Measurements from ENCODE around the gene HOXC13.

Gene HOXC13, protein sequence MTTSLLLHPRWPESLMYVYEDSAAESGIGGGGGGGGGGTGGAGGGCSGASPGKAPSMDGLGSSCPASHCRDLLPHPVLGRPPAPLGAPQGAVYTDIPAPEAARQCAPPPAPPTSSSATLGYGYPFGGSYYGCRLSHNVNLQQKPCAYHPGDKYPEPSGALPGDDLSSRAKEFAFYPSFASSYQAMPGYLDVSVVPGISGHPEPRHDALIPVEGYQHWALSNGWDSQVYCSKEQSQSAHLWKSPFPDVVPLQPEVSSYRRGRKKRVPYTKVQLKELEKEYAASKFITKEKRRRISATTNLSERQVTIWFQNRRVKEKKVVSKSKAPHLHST

DNA sequence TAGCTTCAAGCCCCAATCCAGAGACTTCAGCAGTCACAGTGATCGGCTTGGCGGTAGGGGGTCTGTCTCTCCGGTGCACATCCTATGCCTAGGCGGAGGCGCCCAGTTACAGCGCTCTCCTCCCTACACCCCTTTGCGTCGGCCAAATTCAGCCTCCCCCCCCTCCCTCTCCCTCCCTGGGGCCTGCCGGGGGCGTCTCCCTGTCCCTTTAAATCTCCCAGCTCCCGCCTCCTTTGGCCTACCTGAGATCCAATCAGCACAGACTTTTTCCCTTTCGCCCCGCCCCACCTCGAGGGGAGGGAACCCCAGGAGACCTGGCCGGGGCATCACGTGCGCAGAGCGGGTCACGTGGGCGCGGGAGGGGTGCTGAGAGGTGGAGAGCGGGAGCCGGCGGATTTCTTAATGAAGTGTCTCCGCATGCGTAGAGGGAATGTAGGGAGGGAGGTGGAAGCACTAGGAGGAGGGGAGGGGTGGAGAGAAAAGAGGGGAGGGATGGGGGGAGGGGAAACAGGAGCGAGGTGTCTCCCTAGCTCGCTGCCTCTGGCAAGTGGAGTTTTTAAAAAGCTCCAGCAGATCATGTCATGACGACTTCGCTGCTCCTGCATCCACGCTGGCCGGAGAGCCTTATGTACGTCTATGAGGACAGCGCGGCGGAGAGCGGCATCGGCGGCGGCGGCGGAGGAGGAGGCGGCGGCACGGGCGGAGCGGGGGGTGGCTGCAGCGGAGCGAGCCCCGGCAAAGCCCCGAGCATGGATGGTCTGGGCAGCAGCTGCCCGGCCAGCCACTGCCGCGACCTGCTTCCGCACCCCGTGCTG, at the start of gene HOXC13:
Gene HOXC13 (plus strand): TSS at position 506 of the 815 bp plus-strand sequence. CDS start 76 bp downstream, at position 582.
- no peak for DNase-seq

DNA sequence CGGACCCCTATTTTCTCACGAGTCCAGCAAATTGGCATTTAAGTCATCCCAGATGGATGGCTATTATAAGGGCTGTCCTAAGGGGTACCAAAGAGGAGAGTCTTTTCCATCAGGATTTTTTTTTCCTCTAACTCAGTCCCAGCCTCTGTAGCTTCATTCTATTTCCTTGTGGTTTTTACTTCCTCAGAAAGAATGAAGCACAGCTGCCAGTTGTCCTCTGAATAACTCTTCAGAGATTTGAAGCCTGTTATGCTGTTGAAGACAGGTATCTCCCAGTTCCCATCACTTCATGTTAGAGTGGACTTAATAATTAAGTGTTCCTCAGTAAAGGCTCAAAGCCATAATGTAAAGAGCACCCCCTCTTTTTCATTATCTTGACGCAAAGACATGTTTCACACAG, 48.5 kb upstream of the HOXC13 start:
- DNase-seq = no peak

DNA sequence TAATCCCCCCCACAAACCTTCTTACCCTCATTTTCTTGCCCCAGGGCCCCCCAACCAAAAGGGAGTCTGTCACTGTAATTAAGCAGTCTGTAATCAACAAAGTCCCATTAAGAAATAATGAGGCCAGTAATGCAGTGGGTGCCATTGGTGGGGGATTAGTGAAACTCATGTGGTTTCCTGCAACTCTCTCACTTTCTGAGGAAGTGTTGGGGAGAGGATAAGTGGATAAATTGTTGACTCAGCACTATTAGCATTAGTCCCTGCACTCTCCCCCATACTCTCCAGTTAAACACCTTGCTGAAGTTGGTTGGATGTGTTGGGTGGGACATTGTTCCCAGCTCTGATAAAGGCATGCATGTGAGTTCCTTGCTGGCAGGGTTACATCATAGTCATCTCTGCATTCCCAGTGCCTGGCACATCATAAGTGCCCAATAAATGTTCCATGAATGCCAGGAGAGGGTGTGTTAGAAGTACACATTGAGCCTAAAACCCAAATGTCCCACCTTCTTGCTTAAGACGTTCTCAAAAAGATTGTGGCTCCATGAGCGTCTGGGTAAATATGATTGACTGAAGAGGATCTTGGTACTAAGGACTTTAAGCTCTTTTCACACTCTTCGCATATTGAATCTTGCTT, 45.8 kb upstream of the HOXC13 start:
- no peak for DNase-seq

DNA sequence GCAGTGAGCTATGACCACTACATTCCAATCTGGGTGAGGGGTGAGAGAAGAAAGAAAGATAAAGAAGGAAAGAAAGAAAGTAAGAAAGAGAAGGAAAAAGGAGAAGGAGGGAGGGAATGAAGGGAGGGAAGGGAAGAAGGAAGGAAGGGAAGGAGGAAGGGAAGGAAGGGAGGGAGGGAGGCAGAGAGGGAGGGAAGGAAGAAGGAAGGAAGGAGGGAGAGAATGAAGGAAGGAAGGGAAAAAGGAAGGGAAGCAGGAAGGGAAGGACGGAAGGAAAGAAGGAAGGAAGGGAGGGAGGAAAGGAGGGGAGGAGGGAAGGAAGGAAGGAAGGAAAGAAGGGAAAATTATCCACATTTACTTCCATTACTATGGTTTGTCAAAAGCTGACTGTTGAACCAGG, 39.4 kb upstream of the HOXC13 start:
- DNase-seq = no peak

DNA sequence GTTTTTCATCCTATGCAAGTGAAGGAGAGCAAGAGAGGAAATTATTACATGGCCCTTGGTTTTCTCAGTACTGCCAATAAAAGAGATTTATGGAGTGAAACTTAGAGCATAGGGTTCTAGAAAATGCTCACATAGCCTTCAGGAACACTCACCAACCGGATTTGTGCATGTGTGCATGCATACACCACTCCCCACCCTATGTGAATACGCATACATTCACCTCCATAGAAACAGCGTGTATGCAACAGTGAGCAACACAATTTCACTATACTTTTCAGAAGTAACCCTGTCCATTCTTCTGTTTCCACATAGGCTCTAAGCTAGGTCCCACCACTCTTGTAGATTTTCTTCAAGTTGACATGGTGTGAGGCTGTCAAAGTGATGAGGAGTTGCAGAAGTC, 31.5 kb upstream of the HOXC13 start:
- DNase-seq = no peak

DNA sequence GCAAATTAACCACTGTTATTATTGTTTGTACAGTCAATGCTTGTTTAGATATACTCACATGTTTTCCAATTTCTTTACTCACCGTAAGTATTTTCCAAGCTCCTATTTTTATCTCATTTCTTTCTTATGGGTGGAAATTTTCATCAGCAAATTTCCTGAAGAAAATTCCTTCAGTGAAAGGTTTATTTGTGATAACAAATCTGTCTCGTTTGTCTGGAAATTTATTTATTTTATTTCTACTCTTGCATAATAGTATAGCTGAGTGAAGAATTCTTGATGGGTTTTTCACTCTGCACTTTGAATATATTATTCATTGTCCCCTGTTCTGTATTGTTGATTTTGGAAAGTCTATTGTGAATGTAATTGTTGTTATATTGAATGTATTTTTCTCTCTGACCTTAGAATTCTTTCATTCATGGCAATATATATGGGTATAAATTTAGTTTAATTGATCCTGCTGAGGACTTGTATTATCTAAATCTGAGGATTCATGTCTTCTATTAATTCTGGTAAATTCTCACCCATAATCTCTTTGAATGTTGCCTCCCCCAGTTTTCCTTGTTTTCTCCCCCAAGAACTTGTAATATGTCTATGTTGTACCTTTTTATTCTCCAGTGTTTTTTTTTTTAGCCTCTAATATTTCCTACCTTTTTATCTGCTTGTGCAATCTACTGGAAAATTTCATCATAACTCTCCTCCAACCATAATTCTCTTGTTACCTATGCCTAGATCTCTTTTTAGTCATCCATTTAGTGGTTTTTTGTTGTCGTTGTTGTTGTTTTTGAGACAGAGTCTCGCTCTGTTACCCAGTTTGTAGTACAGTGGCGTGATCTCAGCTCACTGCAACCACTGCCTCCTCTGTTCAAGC, 21.6 kb upstream of the HOXC13 start:
- no peak for DNase-seq

DNA sequence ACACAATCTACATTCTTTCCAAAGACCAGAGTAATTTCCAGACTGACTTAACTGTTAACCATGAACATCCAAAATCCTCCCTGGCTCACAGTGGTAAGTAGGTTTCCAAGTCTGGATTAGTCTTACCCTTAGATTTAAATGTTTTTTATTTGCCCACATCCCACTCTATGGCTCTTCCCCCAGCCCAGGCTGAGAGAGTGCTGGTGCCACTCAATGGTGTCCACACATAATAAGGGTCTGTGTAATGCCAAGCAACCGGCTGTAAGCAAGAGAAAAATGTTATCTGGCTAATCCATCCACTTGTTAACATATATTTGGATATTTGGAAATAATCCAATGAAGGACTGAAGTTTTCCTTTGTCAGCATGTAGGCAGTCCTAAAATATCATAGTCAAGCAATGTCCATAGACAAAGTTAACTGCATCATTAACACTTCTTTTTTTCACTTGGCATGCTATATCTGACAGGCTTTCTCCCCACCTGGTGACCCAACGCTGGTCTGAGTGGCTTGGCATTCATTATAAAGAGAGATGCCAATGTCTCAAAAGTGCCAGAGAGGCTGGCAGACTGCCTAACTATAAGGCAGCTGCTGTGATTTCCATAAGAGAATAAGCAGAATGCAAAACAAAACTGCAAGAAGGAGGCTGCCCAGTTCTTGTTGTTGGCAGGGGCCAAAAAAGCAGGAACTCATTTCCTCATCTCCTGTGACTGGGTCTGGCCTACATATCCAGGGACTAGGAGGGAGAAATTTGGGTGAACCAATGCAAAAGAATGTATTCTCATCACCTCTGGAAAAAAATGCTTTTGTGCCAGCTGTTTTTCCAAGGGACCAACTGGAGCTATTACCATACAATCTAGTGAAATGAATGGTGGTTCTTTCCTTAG, 13.9 kb upstream of the HOXC13 start:
- no peak for DNase-seq

DNA sequence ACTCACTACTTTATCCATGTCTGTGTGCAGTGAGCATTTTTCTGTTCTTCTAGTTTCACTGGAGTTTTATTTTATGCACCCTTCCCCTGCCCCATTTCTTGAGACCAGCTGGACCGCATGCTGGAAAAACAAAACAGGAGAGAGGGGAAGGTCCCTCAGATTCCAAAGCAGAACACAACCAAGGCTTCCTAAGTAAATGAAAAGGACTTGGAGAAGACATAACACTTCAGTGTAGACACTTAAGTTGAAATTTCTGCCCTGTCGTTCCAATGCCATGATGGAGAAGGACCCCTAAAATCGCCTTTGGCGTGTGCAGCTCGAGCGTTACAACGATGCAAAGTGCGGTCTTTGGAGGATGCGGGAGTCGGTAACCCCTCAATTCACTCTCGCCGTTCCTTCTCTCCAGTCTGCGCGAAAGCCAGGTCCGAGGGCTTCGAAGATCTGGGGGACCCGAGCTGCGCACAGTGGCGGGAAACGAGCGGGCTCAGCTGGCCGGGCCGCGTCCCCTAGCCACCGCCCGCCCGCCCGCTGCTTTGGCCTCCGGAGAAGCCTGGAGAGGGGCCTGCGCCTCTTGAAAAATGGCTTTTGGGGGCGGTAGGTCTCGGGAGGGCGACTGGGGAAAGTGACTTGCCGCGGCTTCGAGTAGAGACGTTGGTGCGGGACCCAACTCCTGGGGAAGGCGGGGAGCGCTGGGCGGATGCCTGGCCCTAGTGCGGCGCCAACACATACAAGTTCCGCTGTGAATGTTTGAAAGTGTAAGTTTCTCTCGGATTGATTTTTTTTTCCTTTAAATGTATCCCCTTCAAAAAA, 11.2 kb upstream of the HOXC13 start:
- DNase-seq = no peak

DNA sequence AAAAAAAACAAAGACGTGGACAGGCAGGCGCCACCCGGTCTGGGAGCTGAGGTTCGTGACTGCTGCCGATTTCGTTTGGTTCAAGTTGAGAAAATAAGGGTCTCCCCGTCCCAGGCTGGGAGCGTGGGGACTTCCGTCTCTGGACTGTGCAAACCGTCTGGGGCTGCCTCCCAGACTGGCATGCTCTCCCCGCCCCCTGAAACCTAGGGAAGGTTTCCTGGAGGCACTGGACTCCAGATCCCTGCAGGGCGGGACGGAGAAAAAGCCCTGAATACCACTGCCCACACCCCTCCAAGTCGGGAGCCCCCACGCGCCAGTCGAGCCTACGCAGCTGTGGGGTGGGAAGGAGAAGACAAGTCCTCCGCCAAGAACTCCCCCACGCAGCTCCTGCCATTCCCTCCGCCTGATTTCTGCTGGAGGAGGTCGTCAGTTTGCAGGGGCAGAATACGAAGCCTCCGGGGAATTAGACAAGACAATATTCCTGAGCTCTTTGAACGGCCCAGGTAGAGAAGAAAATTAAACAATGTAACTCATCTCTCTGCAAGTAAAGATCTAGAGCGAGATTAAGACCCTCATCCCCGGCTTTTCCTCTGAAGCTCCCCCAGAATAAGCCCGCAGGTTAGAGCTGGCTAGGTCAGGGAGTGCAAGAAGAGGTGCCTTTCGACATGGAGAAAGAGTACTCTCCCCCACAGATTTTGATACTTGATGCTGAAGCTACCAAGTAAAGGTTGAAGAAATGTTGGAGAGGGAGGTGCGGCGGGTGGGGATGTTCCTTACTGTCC, 10.4 kb upstream of the HOXC13 start:
- no peak for DNase-seq

DNA sequence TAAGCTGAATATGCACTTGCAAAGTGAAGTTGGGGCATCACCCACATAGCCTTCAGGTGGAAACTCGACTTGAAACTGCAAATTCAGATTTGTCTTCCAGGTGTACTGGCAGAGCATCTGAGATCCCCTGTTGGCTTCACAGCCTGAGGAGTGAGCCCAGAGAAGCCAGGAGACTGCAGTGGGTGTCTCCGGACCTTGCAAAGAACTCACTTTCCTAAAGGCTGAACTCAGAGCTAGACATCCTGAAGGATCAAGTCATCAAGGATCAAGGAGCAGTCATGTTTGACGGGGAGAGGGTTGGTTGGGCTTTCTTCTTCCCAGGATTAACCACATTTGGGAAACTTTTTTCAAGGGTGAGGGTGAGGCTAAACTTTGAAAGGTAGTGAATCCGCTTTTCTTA, 9.1 kb upstream of the HOXC13 start:
- no peak for DNase-seq

DNA sequence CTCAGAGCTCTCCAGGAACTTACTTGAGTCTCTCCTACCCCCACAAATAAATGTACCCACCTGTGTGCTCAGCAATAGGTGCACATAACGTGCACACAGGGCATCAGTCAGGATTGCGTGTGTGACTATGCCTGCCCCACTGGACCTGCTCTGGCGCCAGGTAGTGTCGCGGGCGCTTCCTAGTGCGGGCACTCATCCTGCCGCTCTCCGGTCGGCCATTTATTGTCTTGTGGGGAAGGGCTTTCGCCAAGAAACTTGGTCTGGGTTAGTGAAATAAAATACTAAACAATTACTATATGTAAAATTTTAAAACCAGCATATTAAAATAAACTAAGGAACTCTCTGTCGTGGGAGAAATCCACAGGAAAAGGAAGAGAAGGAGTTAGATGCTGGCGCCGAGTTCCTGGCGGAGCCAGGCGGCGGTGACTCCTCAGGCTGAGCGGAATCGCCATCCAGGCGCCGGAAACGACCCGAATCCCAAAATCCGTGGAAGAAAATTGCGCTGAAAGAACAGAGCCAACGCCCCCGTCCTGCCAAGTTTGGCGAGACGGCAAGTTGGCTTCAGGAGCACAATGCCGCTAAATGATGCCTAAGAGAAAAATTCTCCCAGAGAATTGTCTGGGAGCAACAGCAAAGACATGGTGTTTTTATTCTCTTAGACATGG, 7.9 kb upstream of the HOXC13 start:
- DNase-seq = no peak

DNA sequence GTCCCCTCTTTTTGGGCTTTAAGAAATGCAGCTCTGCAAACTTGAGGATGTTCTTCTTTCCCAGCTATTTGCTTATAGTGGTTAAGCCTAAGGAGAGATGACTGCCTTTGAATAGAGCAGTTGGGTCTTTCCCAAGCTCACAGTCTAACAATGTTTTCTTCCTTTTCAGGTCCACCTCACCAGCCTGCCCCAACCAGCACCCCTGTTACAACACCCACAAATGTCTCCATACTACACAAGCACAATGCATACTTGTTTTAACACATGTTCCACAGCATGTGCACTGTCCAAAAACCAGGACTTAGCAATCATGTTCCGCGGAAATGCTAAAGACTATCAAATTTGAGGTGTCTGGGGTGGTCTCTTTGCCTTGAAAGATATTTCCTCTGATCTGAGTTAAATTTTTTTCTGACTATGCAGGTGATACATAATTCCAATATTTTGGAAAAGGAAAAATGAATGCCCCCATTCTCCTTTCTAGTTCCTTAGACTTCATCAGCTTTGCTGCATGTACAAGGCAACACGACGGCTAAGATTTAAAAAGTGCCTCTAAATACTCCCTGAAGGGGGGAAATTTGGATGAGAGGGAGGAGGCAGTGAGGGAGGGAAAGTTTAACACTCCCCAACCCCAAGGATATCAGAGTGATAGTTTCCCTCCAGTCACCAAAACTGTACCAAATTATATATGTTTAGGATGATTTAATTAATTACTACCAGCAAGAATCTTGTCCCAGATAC, 6.6 kb upstream of the HOXC13 start:
- DNase-seq = no peak

DNA sequence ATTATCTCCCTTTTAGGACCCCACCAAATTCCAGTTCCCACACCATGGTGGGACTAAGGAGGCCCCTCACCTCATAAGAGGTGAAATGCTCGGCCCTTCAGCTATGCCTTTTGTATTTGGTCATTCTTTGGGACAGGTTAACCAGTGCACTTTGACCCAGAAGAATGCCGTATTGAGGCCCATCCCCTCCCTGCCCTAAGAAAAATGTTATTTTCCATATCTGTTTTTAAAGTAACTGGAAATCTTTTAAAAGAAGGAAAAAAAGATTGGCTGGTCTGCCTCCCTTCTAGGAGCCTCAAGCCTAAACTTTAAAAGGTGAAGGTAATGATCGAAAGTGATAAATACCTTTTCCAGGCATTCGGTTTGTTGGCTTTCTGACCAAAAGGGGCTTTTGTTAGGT, 5.7 kb upstream of the HOXC13 start:
- DNase-seq = no peak

DNA sequence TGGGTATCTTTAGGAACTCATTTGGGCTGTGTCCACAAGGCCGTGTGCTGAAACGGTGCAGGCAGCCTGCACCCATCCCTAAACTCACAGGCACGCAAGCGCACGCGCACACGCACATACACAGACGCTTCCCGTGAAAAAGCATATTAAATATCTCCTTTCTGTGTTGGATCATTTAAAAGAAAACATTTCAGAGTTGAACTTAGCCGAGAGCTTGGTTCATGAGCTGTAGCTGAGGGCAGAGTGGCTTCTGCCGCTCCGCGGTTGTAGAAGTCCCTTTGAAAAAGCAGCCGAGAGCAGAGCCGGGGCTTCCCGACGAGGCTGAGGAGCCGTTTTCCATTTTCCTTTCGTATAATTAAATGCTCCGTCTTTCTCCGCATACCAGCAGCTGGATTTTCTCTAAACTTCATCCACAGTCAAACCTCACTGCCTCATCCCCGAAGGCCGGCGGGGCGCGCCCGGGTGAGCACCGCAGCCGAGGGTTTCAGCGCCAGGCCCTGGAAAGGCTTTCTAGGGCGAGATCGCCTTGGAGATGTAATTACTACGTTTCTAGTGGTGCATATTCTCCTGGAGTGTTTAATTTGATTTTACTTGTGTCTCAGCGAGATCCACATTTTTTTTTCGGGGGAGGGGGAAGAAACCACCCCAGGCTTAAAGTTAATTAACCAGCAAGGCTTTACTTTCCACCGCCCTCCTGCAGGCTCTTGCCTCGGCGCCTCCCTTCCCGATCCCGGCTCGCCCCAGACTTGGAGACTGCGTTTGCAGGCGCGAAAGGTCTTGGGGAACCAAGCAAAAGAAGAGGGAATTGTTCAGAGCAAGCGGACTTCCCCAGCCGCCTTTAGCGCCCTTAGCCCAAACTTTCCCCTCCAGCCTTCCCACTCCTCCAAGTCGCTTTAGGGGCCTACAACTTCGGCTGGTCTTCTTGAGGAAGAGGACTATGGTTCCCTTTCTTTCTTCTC, 3.0 kb upstream of the HOXC13 start:
- DNase-seq = no peak

DNA sequence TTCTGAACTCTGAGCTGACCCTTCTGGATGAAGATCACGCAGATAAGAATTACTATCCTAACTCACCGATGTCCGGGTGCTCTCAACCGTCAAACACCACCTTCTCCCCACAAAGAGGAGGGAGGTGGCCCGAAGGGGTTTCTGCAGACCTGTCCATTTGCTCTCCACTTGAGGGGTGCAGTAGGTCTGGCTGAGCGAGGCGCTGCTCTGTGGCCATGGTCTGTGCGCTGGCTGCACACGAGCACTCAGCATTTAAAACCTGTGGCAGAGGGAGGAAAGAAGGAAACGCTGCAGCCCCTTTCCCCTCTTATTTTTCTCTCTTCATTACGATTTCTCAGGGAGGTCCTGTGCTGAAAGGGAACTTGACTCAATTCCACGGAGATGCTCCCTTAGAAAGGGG, 1.5 kb upstream of the HOXC13 start:
- DNase-seq = no peak

DNA sequence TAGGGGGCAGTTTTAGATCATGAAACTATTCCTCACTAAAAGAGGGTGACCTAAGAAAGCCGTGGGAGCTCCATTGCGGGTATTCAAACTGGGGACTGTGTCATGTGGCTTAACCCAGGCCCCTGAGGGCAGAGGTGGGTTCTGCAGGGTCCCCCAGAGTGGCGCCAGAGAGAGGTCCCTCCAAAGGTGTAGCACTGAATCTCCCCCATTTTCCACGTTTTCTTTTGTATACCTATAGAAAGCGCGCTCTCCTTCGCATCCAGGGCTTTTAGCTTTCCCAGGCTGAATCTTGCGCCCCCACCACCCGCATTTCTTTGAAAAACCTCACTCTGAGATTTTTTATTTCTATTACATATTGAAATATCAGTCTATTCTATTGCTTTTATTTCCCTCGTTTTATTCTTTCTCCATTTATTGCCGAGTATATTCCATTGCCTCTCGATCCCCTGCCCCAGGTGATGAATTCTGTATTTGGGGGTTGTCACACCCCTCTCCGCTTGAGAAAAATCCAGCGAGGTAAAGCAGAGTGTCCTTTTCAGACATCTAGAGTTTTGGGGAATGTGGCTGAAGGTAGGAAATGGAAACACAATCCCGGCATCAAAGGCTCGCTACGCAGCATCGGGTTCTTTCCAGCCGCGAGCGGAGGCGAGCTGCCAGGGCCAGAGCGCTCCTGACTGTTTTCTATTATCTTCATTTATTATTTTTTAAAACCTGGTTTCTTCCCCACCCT, 870 bp upstream of the HOXC13 start:
- DNase-seq = no peak

Data from CD4-positive, alpha-beta T cell treated with Interleukin-15 for 1 hour (primary cell).